ENCODE results near the gene PSMB11.

PSMB11 gene

GRCh38 chr14:23045419-23046357, 3.7 kb downstream of the PSMB11 start:
- DNase-seq, result no peak

GRCh38 chr14:23047034-23047634, 5.1 kb downstream of the PSMB11 start:
- DNase-seq, result no peak

- DNase-seq, result no peak
Measured at GRCh38 chr14:23047751-23048693, 6.0 kb downstream of the PSMB11 start.

- DNase-seq, result no peak
Measured at GRCh38 chr14:23049011-23049410, 7.0 kb downstream of the PSMB11 start.

- DNase-seq, result no peak
Measured at GRCh38 chr14:23051141-23052057, 9.4 kb downstream of the PSMB11 start.

GRCh38 chr14:23052182-23052623, 10.2 kb downstream of the PSMB11 start:
- no peak for DNase-seq

GRCh38 chr14:23052671-23053070, 10.7 kb downstream of the PSMB11 start:
- no peak for DNase-seq

GRCh38 chr14:23053426-23053825, 11.4 kb downstream of the PSMB11 start:
- no peak for DNase-seq

GRCh38 chr14:23054000-23054811, 12.2 kb downstream of the PSMB11 start:
- DNase-seq, result no peak

- no peak for DNase-seq
Measured at GRCh38 chr14:23055147-23055550, 13.1 kb downstream of the PSMB11 start.

- no peak for DNase-seq
Measured at GRCh38 chr14:23055621-23056144, 13.7 kb downstream of the PSMB11 start.

GRCh38 chr14:23056145-23056955, 14.3 kb downstream of the PSMB11 start:
- no peak for DNase-seq

GRCh38 chr14:23056956-23057756, 15.1 kb downstream of the PSMB11 start, which contains the start of gene CDH24:
Gene CDH24, minus strand, starts transcription at chr14:23057520. Its CDS starts 1,787 bp downstream, at chr14:23055733.
- DNase-seq, result no peak

- DNase-seq, result no peak
Measured at GRCh38 chr14:23057757-23058653, 16.0 kb downstream of the PSMB11 start.

- no peak for DNase-seq
Measured at GRCh38 chr14:23058654-23059504, 16.9 kb downstream of the PSMB11 start.

- DNase-seq, result no peak
Measured at GRCh38 chr14:23060536-23061260, 18.7 kb downstream of the PSMB11 start.
